Activated CD8-positive, alpha-beta T cell treated with anti-CD3 and anti-CD28 coated beads, Interleukin-2, amount 10 ng/mL, durations not matched to agents 7 days and 5 days (primary cell): ENCODE measurements around the gene DPH6. TPM values are rescaled to one million over a fixed set of nuclear protein-coding genes. Genes with fewer than 3 reads are reported as not detected.

ENCODE experiments used
- ATAC-seq: fragments of 150-1000 bp; cut with Tn5 transposase; one replicate; pipeline ENCODE4 v1.10.0; 2021; ENCODE audit warnings: moderate library complexity
- CTCF ChIA-PET: fragments of 350-600 bp; sonication (Branson Sonifier 250); formaldehyde crosslinking; loops from one replicate; lab custom pipeline; 2021; ENCODE audit warnings: antibody characterized with exemption; lab: Charles Lee
- POLR2A ChIA-PET: fragments of 350-600 bp; sonication (Branson Sonifier 250); formaldehyde crosslinking; loops from one replicate; lab custom pipeline; 2021; ENCODE audit warnings: antibody characterized with exemption; lab: Charles Lee
- DNase-seq: peaks from one replicate; pipeline ENCODE4 v3.0.0-alpha.2; 2020
- H3K27ac Mint-ChIP-seq: one replicate; pipeline ENCODE4 v1.8.0; 2021; ENCODE audit warnings: mild to moderate bottlenecking, mixed read lengths
- H3K27me3 Mint-ChIP-seq: one replicate; pipeline ENCODE4 v1.8.0; 2021; ENCODE audit warnings: low read depth, mixed read lengths
- H3K36me3 Mint-ChIP-seq: one replicate; pipeline ENCODE4 v1.8.0; 2021; ENCODE audit warnings: low read depth, mixed read lengths
- H3K4me1 Mint-ChIP-seq: one replicate; pipeline ENCODE4 v1.8.0; 2021; ENCODE audit warnings: low read depth, mixed read lengths
- H3K4me3 Mint-ChIP-seq: one replicate; pipeline ENCODE4 v1.8.0; 2021; ENCODE audit warnings: mild to moderate bottlenecking, mixed read lengths
- H3K9me3 Mint-ChIP-seq: one replicate; pipeline ENCODE4 v1.8.0; 2022; ENCODE audit warnings: mixed read lengths; ENCODE audit not compliant: insufficient read depth
- total RNA-seq, 2 experiments: library from RNA; stranded (reverse); gene quantifications; one replicate each; pipeline ENCODE4 v1.2.3, GENCODE V29; 2021

Gene DPH6
- total RNA-seq, 2 experiments from 2014 or later = 10.0 to 10.1 TPM

GRCh38 chr15:35559683-35560082, 13.7 kb upstream of the DPH6 start:
- H3K9me3 Mint-ChIP-seq = no peaks in the 10 kb centered on the region
- no peak overlapping the region for H3K4me3 Mint-ChIP-seq
- CTCF ChIA-PET = no interaction called here
- DNase-seq (no peak), ATAC-seq (no peak)
- POLR2A ChIA-PET = no interaction called here
- no peaks in the 10 kb centered on the region for H3K27me3 Mint-ChIP-seq
- H3K4me1 Mint-ChIP-seq = no peaks in the 10 kb centered on the region
- H3K36me3 Mint-ChIP-seq = no peaks in the 10 kb centered on the region
- H3K27ac Mint-ChIP-seq = no peak overlapping the region

- H3K9me3 Mint-ChIP-seq = no peaks in the 10 kb centered on the region
- H3K27me3 Mint-ChIP-seq = no peaks in the 10 kb centered on the region
- no peak for ATAC-seq
- H3K4me3 Mint-ChIP-seq = no peak overlapping the region
- no peaks in the 10 kb centered on the region for H3K36me3 Mint-ChIP-seq
- DNase-seq = no peak
- CTCF ChIA-PET = no interaction called here
- POLR2A ChIA-PET = no interaction called here
- H3K4me1 Mint-ChIP-seq = no peaks in the 10 kb centered on the region
- no peak overlapping the region for H3K27ac Mint-ChIP-seq
Measured at GRCh38 chr15:35557544-35557943, 11.6 kb upstream of the DPH6 start.

- Mint-ChIP-seq H3K4me3 (no peak overlapping the region), H3K27me3 (no peaks in the 10 kb centered on the region), H3K36me3 (no peaks in the 10 kb centered on the region), H3K27ac (no peak overlapping the region), H3K4me1 (no peaks in the 10 kb centered on the region), H3K9me3 (no peaks in the 10 kb centered on the region)
- no peak for ATAC-seq
- POLR2A ChIA-PET = no interaction called here
- CTCF ChIA-PET = no interaction called here
- no peak for DNase-seq
Measured at GRCh38 chr15:35557012-35557411, 11.0 kb upstream of the DPH6 start.

- POLR2A ChIA-PET = no interaction called here
- ATAC-seq = no peak
- H3K4me1 Mint-ChIP-seq = no peaks in the 10 kb centered on the region
- CTCF ChIA-PET = no interaction called here
- no peaks in the 10 kb centered on the region for H3K36me3 Mint-ChIP-seq
- H3K27ac Mint-ChIP-seq = no peak overlapping the region
- H3K4me3 Mint-ChIP-seq = no peak overlapping the region
- DNase-seq = no peak
- H3K27me3 Mint-ChIP-seq = no peaks in the 10 kb centered on the region
- H3K9me3 Mint-ChIP-seq = no peaks in the 10 kb centered on the region
Measured at GRCh38 chr15:35555244-35555643, 9.3 kb upstream of the DPH6 start.

- Mint-ChIP-seq H3K4me1 (peaks cover 10% of the 10 kb centered on the region), H3K9me3 (no peaks in the 10 kb centered on the region), H3K27me3 (no peaks in the 10 kb centered on the region), H3K27ac (no peak overlapping the region), H3K4me3 (no peak overlapping the region), H3K36me3 (no peaks in the 10 kb centered on the region)
- ChIA-PET CTCF (no interaction called here), POLR2A (no interaction called here)
- no peak for ATAC-seq
- DNase-seq = no peak
Measured at GRCh38 chr15:35550957-35551356, 5.0 kb upstream of the DPH6 start.

GRCh38 chr15:35549567-35549966, 3.6 kb upstream of the DPH6 start:
- peaks cover 21% of the 10 kb centered on the region for H3K4me1 Mint-ChIP-seq
- CTCF ChIA-PET = no interaction called here

GRCh38 chr15:35548435-35548834, 2.5 kb upstream of the DPH6 start:
- H3K9me3 Mint-ChIP-seq = no peaks in the 10 kb centered on the region
- CTCF ChIA-PET = no interaction called here
- no peak overlapping the region for H3K27ac Mint-ChIP-seq
- ATAC-seq (no peak), DNase-seq (no peak)
- no peaks in the 10 kb centered on the region for H3K27me3 Mint-ChIP-seq
- POLR2A ChIA-PET = no interaction called here
- peaks cover 22% of the 10 kb centered on the region for H3K4me1 Mint-ChIP-seq
- H3K4me3 Mint-ChIP-seq = no peak overlapping the region
- H3K36me3 Mint-ChIP-seq = no peaks in the 10 kb centered on the region

More at GRCh38 chr15:35549567-35549966, 3.6 kb upstream of the DPH6 start:
- H3K27ac Mint-ChIP-seq = no peak overlapping the region
- no peak overlapping the region for H3K4me3 Mint-ChIP-seq
- no peaks in the 10 kb centered on the region for H3K36me3 Mint-ChIP-seq
- POLR2A ChIA-PET = no interaction called here
- DNase-seq (no peak), ATAC-seq (no peak)
- no peaks in the 10 kb centered on the region for H3K9me3 Mint-ChIP-seq
- no peaks in the 10 kb centered on the region for H3K27me3 Mint-ChIP-seq

- POLR2A ChIA-PET = no interaction called here
- CTCF ChIA-PET = no interaction called here
- peaks cover 22% of the 10 kb centered on the region for H3K4me1 Mint-ChIP-seq
- no peaks in the 10 kb centered on the region for H3K36me3 Mint-ChIP-seq
- H3K27me3 Mint-ChIP-seq = no peaks in the 10 kb centered on the region
- no peaks in the 10 kb centered on the region for H3K9me3 Mint-ChIP-seq
- H3K27ac Mint-ChIP-seq = no peak overlapping the region
- no peak for DNase-seq
- no peak for ATAC-seq
- no peak overlapping the region for H3K4me3 Mint-ChIP-seq
Measured at GRCh38 chr15:35547775-35548364, 1.9 kb upstream of the DPH6 start.

GRCh38 chr15:35546511-35547381, 781 bp upstream of the DPH6 start:
- Mint-ChIP-seq H3K27ac (peak overlapping the region; percentile 96), H3K36me3 (no peaks in the 10 kb centered on the region), H3K4me3 (peak overlapping the region; percentile 89), H3K27me3 (no peaks in the 10 kb centered on the region), H3K9me3 (no peaks in the 10 kb centered on the region), H3K4me1 (peaks cover 22% of the 10 kb centered on the region)
- DNase-seq (no peak), ATAC-seq (no peak)
- POLR2A ChIA-PET = no interaction called here
- CTCF ChIA-PET = no interaction called here

GRCh38 chr15:35545316-35545823, 595 bp downstream of the DPH6 start:
- peak overlapping the region; percentile 96 for H3K27ac Mint-ChIP-seq
- POLR2A ChIA-PET = interaction anchor here (1.1 kb wide), 1 partner anchor 558 kb away, joined by 4 read pairs; no protein-coding TSS in a partner anchor
- H3K9me3 Mint-ChIP-seq = no peaks in the 10 kb centered on the region
- ATAC-seq (peak; percentile 9), DNase-seq (peak; percentile 26)
- no peaks in the 10 kb centered on the region for H3K27me3 Mint-ChIP-seq
- H3K4me3 Mint-ChIP-seq = peak overlapping the region; percentile 89
- H3K36me3 Mint-ChIP-seq = no peaks in the 10 kb centered on the region
- CTCF ChIA-PET = no interaction called here
- peaks cover 22% of the 10 kb centered on the region for H3K4me1 Mint-ChIP-seq

- Mint-ChIP-seq H3K27ac (no peak overlapping the region), H3K27me3 (no peaks in the 10 kb centered on the region), H3K9me3 (no peaks in the 10 kb centered on the region), H3K36me3 (no peaks in the 10 kb centered on the region), H3K4me1 (peaks cover 12% of the 10 kb centered on the region), H3K4me3 (no peak overlapping the region)
- ChIA-PET POLR2A (no interaction called here), CTCF (no interaction called here)
- ATAC-seq (no peak), DNase-seq (no peak)
Measured at GRCh38 chr15:35540885-35541284, 5.1 kb downstream of the DPH6 start.

GRCh38 chr15:35540021-35540420, 5.9 kb downstream of the DPH6 start:
- H3K27ac Mint-ChIP-seq = no peak overlapping the region
- ChIA-PET CTCF (no interaction called here), POLR2A (no interaction called here)
- H3K9me3 Mint-ChIP-seq = no peaks in the 10 kb centered on the region
- peaks cover 5% of the 10 kb centered on the region for H3K4me1 Mint-ChIP-seq
- ATAC-seq = no peak
- H3K27me3 Mint-ChIP-seq = no peaks in the 10 kb centered on the region
- no peaks in the 10 kb centered on the region for H3K36me3 Mint-ChIP-seq
- no peak overlapping the region for H3K4me3 Mint-ChIP-seq
- DNase-seq = no peak
